GM18498 (cell line): ENCODE results near the gene EYS.

Experiments
- ATAC-seq: cut with Tn5 transposase; IDR thresholded peaks from one replicate; pipeline ENCODE4 v1.9.1; 2021; ENCODE audit warnings: mild to moderate bottlenecking, moderate library complexity; ENCODE audit not compliant: unreplicated experiment

Gene EYS

DNA sequence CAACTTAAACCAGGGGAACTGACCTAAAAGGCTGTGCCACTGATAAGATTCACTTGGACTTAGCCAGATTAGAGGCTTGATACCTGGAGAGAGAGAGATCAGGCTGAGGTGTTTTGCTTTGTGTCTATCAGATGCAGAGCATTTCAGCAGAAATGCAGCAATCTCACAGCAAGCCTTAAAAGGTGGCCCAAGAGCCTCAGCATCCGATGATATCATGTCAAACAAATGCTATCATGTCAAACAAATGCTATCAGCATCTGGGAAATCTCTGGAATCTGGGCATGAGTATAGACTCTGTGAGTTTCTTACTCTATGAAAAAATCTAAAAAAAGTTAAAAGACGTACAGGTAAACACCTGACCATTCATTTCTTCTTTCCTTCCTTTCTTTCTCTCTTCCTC, 718.9 kb downstream of the EYS start:
- no peak for ATAC-seq

DNA sequence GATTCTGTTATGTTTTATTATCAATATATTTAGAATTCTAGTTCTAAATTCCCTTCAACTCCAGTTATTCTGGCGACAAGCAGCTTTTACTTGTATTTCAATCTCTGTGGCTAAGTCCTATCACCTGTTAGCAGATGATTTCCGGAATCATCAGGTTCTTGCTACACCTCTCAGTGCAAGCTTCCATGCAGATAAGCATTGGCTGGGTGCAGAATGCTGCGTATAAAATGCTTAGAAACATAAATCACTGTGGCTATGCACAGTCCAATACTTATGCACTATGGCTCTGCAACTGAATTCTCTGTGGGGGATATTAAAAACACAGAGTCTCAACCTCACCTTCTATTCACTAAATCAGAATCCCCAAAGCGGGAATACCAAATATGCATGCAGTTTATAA, 720.0 kb downstream of the EYS start:
- ATAC-seq: no peak

DNA sequence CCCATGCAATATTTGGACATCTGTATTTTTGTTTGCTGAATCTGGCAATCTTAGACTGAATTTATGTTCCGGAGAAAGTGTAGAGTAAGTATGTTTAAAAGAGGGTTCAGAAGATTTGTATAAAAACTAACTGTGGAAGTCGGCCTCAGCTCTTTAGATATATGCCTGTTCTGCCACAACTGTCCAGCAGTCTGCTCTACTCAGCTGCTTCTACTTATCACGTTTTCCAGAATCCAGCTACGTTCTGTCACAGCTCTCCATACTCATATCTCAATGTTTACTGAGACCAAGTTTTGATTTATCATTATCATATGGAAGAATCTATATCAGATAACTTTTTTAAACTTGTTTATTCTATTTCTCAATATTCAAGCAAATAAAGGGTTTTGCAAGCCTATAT, 721.3 kb downstream of the EYS start:
- ATAC-seq: no peak

GRCh38 chr6:64984948-64985347, 722.1 kb downstream of the EYS start:
- no peak for ATAC-seq

GRCh38 chr6:64983089-64983488, 723.9 kb downstream of the EYS start:
- no peak for ATAC-seq

DNA sequence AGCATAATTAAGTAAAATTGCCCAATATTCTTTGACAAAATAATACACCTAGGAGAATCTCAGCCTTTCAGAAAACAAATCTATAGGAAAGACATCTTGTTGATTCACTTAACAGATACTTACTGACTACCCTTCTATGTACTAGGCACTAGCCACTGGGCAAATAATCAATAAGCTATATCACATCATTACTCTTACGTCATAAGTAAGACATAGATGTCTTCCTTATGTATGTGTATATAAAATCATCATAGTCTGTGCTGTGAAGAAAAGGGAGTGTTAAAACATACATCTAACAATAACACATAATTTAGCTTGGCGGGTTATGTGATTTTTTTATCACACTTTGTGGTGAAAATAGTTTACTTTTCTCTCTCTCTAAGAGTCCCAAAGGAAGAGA, 733.9 kb downstream of the EYS start:
- no peak for ATAC-seq

GRCh38 chr6:64969139-64969538, 737.9 kb downstream of the EYS start:
- ATAC-seq: no peak

DNA sequence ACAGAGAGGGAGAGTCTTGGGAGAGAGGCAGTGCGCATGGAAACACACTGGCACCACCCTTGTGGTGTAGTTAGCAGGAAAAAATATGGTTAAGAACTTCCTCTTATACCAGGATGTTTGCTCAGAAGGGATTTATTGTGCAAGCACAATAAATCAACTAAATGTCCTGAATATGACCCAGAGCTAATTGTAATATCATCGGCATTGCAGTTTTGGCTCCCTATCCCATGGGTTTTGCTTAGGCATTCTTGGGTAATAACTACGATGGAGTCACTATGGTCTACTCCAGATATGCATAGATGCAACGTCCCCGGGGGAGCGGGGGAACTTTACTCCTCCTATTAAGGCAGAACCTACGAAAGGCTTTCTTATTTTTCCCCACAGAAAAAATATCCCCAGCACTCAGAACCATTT, 751.6 kb downstream of the EYS start:
- ATAC-seq: no peak

GRCh38 chr6:64949257-64949656, 757.8 kb downstream of the EYS start:
- ATAC-seq: no peak

DNA sequence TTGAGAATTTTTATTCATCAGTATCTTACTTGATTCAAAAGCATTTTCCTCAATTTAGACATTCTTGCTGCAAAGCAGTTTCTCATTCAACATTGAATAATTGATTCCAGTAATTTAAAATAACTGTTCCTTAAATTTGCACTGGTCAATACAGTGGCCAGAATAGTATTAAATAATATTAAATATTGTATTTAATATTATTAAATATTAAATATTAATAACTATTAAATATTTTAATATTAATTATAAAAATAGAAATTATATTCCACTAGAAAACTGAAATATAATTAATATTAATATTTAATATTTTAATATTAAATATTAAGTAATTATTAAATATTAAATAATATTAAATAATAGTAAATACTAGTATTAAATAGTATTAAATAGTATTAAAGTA, 758.8 kb downstream of the EYS start:
- ATAC-seq: no peak

DNA sequence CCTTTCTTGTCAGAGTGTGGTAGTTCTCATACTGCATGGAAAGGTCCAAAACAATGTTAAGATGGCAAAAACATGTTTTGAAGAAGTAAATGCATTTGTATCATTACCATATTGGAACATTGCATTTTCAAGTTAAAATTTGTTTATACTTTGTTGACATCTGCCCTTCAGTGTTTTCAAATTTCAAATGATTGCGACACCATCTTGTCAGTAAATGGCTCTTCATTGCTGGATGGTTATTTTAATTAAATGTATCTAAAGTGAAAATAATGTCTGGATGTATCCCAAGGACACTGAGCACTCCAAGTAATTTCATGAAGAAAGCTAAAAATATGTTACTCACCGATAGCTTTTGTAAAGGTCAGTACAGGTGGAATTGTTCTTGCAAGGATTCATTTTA, 761.6 kb downstream of the EYS start:
- ATAC-seq: no peak

GRCh38 chr6:64932486-64932885, 774.5 kb downstream of the EYS start:
- ATAC-seq: no peak

DNA sequence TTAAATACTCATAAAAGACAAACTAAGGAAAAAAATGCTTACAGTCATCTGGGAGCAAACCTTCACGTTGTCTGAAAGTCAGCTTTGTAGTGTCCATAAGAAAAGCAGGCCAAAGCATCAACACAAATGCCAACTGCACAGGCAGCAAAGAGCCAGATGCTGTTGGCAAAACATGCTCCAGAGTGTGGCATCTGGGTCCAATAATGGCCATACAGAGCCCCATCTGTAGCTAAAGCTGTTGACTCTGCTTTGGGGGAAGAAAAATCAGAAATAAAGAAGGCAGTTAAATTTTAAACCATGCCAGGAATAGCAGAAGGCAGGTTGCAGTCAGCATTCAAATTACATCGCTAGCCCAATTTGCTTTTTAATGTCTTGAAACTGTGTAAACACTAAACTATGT, 776.3 kb downstream of the EYS start:
- no peak for ATAC-seq

DNA sequence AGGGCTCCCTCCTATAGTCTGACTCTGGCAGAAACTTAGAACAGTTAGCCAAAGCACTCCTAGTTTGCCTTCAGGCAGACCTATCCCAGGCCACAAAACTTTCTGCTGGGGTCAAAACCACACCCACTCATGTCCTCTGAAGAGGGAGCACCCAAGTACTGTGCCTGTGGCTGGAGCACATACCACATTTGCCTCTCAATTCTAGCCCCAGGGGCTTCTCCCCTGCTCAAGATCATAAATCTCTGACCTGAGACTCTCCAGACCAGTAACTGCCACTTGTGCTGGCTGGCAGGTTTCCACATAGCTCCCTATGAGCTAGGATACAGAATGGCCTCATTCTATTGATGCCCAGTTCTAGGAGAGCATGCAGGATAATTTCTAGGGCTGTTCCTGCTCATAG, 781.0 kb downstream of the EYS start:
- ATAC-seq: no peak

- no peak for ATAC-seq
Measured at GRCh38 chr6:64920257-64920656, 786.8 kb downstream of the EYS start.

- no peak for ATAC-seq
Measured at GRCh38 chr6:64914124-64914523, 792.9 kb downstream of the EYS start.

DNA sequence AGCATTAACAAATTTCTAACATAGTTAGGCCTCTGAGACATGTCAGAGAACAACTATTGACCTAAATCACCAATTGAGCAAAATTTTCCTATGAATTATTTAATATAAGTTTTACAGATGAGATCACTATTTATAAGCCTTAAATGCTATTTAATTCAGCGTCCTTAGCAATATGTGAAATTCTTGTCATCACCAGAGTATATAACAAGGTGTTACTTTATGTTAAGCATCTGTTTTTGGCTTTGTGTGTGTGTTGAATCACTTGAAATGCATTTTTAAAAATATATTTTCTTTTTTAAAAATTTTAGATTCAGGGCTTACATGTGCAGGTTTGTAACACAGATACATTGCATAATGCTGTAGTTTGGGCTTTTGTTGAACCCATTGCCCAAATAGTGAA, 794.1 kb downstream of the EYS start:
- ATAC-seq: no peak

- ATAC-seq: no peak
Measured at GRCh38 chr6:64908104-64908503, 798.9 kb downstream of the EYS start.

- no peak for ATAC-seq
Measured at GRCh38 chr6:64904616-64905015, 802.4 kb downstream of the EYS start.

GRCh38 chr6:64902596-64902995, 804.4 kb downstream of the EYS start:
- ATAC-seq: no peak

GRCh38 chr6:64896939-64897338, 810.1 kb downstream of the EYS start:
- no peak for ATAC-seq

GRCh38 chr6:64895945-64896344, 811.1 kb downstream of the EYS start:
- ATAC-seq: no peak

- no peak for ATAC-seq
Measured at GRCh38 chr6:64890609-64891008, 816.4 kb downstream of the EYS start.

- ATAC-seq: no peak
Measured at GRCh38 chr6:64889144-64889543, 817.9 kb downstream of the EYS start.
